Measurements from ENCODE around the gene CLEC1A.

- TF ChIP-seq CTCF (conservative IDR thresholded peaks at IDR 0.05; ENCODE audit: low read length) (no peak), EZH2phosphoT487 (IDR thresholded peaks at IDR 0.05; ENCODE audit: borderline replicate concordance, low read depth, low read length) (no peak)
These were observed 77.4 kb downstream of the CLEC1A start for GRCh38 chr12:10021342-10021741.
